Superior temporal gyrus (tissue), 1 donor: Measurements from ENCODE around the gene PACRG.
"Not testable (repeated sequence)": the region's sequence is repeated elsewhere in the genome, so short reads cannot be mapped to it uniquely, and the experiment has no call there.

Experiments used
- DNase-seq: peaks from one replicate; pipeline ENCODE4 v3.0.0-alpha.2; 2016; ENCODE audit errors: extremely low spot score

The PACRG gene

GRCh38 chr6:162941128-162941527, 213.4 kb downstream of the PACRG start:
- no peak for DNase-seq

- DNase-seq = no peak
Observed at GRCh38 chr6:162942866-162943265, 215.1 kb downstream of the PACRG start.

- no peak for DNase-seq
Observed at GRCh38 chr6:162943369-162943768, 215.6 kb downstream of the PACRG start.

GRCh38 chr6:162951164-162951743, 223.5 kb downstream of the PACRG start:
- DNase-seq = no peak

GRCh38 chr6:162952423-162952822, 224.6 kb downstream of the PACRG start:
- DNase-seq = no peak

- no peak for DNase-seq
Observed at GRCh38 chr6:162957062-162957461, 229.3 kb downstream of the PACRG start.

GRCh38 chr6:162960679-162961457, 233.1 kb downstream of the PACRG start:
- no peak for DNase-seq

- no peak for DNase-seq
Observed at GRCh38 chr6:162962093-162962492, 234.3 kb downstream of the PACRG start.

GRCh38 chr6:162963861-162964260, 236.1 kb downstream of the PACRG start:
- DNase-seq = no peak

GRCh38 chr6:162964488-162965140, 236.8 kb downstream of the PACRG start:
- DNase-seq = no peak

- DNase-seq = no peak
Observed at GRCh38 chr6:162965366-162965765, 237.6 kb downstream of the PACRG start.

GRCh38 chr6:162970246-162970645, 242.5 kb downstream of the PACRG start:
- no peak for DNase-seq

- DNase-seq = no peak
Observed at GRCh38 chr6:162971356-162971755, 243.6 kb downstream of the PACRG start.

GRCh38 chr6:162973151-162973872, 245.5 kb downstream of the PACRG start:
- DNase-seq = no peak

- peak; percentile 60 for DNase-seq
Observed at GRCh38 chr6:162973980-162974379, 246.2 kb downstream of the PACRG start.

- DNase-seq = no peak
Observed at GRCh38 chr6:162974685-162975084, 246.9 kb downstream of the PACRG start.

GRCh38 chr6:162976141-162976540, 248.4 kb downstream of the PACRG start:
- DNase-seq = peak; percentile 57

GRCh38 chr6:162983234-162983633, 255.5 kb downstream of the PACRG start:
- DNase-seq = not testable (repeated sequence)

GRCh38 chr6:162998777-162999176, 271.0 kb downstream of the PACRG start:
- DNase-seq = no peak

GRCh38 chr6:162999575-163000285, 272.0 kb downstream of the PACRG start:
- DNase-seq = no peak

GRCh38 chr6:163001330-163001729, 273.6 kb downstream of the PACRG start:
- no peak for DNase-seq

GRCh38 chr6:163008186-163008585, 280.4 kb downstream of the PACRG start:
- no peak for DNase-seq
